GM12864 (cell line): ENCODE data around the gene TRAPPC2.
A peak's percentile ranks its signal among the peaks of the same experiment; 100 is the strongest.

Experiments used
- DNase-seq: peaks from one replicate; pipeline ENCODE4 v3.0.0-alpha.2; 2011; ENCODE audit warnings: low read depth
- H3K4me3 ChIP-seq: 2 replicates; pipeline ENCODE4 v1.5.1; 2011; ENCODE audit warnings: mild to moderate bottlenecking, low read depth, low read length, control low read depth
- TF ChIP-seq, protein P1 (sequence below): IDR thresholded peaks from 2 replicates; pipeline ENCODE4 v1.5.1; 2011; ENCODE audit warnings: low read depth, mild to moderate bottlenecking, moderate library complexity, low read length, control low read depth, inconsistent platforms; ENCODE audit errors: missing control alignments

TRAPPC2 gene

DNA sequence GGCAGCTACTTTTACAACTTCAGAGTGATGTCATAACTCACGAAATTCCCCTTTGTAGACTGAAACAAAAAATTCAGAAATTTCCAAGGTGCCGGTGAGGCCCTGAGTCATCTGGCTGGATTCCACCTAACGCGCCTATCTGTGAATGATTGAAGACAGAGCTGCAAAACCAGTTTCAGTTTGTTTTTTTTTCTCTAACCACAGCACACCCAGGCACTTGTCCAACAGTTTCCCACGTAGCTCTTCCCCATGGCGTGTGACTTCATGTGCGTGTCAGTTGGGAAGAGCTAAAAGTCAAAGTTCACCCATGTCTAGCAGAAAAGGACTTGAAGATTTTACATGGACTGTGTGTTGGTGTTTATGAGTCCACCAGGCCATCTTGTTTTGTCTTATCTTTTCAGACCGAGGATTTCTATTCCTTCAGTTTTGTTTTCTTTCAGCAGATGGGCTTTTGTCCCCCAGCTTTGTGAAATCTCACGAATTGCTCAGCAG, 65.1 kb downstream of the TRAPPC2 start:
- DNase-seq: peak; percentile 66
- TF ChIP-seq, protein P1, sequence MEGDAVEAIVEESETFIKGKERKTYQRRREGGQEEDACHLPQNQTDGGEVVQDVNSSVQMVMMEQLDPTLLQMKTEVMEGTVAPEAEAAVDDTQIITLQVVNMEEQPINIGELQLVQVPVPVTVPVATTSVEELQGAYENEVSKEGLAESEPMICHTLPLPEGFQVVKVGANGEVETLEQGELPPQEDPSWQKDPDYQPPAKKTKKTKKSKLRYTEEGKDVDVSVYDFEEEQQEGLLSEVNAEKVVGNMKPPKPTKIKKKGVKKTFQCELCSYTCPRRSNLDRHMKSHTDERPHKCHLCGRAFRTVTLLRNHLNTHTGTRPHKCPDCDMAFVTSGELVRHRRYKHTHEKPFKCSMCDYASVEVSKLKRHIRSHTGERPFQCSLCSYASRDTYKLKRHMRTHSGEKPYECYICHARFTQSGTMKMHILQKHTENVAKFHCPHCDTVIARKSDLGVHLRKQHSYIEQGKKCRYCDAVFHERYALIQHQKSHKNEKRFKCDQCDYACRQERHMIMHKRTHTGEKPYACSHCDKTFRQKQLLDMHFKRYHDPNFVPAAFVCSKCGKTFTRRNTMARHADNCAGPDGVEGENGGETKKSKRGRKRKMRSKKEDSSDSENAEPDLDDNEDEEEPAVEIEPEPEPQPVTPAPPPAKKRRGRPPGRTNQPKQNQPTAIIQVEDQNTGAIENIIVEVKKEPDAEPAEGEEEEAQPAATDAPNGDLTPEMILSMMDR: no peak
- H3K4me3 ChIP-seq: peak overlapping the region; percentile 29; the same call in 1 of the 2 replicates

GRCh38 chrX:13667919-13668318, 66.5 kb downstream of the TRAPPC2 start:
- no peak for DNase-seq
- TF ChIP-seq, protein P1: no peak
- no peak overlapping the region for H3K4me3 ChIP-seq

DNA sequence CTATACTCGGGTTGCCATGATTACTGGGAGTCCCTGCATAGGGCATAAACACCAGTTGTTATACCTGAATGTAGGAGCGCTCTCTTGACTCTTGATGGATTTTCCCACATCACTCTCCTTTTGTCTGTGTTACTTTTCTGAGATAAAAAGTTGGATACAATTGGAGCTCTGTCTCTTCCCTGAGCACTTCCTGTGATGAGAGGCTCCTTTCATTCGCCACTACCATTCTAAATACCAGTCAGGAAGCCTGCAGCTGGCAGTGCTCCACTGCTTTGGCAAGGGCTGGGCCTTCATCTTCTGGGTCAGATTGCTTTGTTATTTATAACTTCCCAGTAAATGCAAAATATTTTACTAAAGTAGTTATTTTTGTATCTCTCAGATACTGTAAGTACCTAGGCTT, 67.6 kb downstream of the TRAPPC2 start:
- no peak for DNase-seq
- H3K4me3 ChIP-seq: no peak overlapping the region
- TF ChIP-seq, protein P1: no peak

GRCh38 chrX:13664020-13664419, 70.4 kb downstream of the TRAPPC2 start:
- TF ChIP-seq, protein P1: no peak
- no peak for DNase-seq
- H3K4me3 ChIP-seq: no peak overlapping the region

DNA sequence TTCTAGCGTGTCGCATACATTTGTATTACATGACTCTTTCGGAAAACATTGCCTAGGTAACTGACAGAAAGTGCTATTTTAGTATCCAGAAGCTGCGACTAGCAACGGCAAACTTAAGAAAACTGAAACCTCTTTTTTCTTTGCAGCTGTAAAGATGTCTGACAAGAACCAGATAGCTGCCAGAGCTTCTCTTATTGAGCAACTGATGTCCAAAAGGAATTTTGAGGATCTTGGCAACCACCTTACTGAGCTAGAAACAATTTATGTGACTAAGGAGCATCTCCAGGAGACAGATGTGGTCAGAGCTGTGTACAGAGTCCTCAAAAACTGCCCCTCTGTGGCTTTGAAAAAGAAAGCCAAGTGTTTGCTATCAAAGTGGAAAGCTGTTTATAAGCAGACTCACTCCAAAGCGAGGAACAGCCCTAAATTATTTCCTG, 72.0 kb downstream of the TRAPPC2 start:
- DNase-seq: no peak
- peak overlapping the region; percentile 44; the same call in 1 of the 2 replicates for H3K4me3 ChIP-seq
- TF ChIP-seq, protein P1: no peak
